Breast epithelium (tissue), 3 donors: ENCODE data around the gene UBE3C.

Experiments
- CTCF ChIP-seq, 3 donors: fragments of 450-650 bp; IDR thresholded peaks; one replicate each; pipeline ENCODE4 v1.5.1; 2016 to 2017; ENCODE audit warnings: antibody characterized with exemption in 3 of 3, mild to moderate bottlenecking in 3 of 3, moderate library complexity in 3 of 3
- POLR2AphosphoS5 ChIP-seq, 3 donors: sonication (generic); formaldehyde crosslinking; IDR thresholded peaks; one replicate each; pipeline ENCODE4 v1.6.1; 2017; ENCODE audit warnings: antibody characterized with exemption in 3 of 3

DNA sequence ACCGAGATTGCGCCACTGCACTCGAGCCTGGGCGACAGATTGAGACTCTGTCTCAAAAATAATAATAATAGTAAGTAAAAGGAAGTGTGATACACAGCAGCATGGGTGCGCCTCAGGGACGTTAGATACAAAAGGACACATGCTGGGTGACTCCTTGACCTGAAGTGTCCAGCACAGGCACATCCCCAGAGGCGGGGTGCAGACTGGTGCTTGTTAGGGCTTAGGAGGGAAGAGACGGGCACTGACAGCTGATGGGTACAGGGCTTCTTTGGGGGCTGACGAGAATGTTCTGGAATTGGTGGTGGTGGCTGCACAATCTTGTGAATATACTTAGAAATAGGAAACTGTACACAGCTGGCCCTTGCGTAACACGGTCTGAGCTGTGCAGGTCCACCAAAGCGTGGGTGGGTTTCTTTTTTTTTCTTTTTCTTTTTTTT lies 136.3 kb downstream of the UBE3C start:
- no peak for TF ChIP-seq CTCF (IDR thresholded peaks at IDR 0.05)
- TF ChIP-seq POLR2AphosphoS5 (IDR thresholded peaks at IDR 0.05) = no peak
